GM10266 (cell line): Measurements from ENCODE around the gene SIGLEC9.
A peak's percentile ranks its signal among the peaks of the same experiment; 100 is the strongest.
"Not testable (repeated sequence)": the region's sequence is repeated elsewhere in the genome, so short reads cannot be mapped to it uniquely, and the experiment has no call there.

Experiments used
- DNase-seq: peaks from one replicate; pipeline ENCODE4 v3.0.0; 2012; ENCODE audit errors: extremely low spot score
- CTCF ChIP-seq: IDR thresholded peaks from 2 replicates; pipeline ENCODE4 v1.5.1; 2012; ENCODE audit warnings: mild to moderate bottlenecking, low read depth; ENCODE audit not compliant: control insufficient read depth, insufficient read depth; ENCODE audit errors: missing control alignments

The SIGLEC9 gene

GRCh38 chr19:51168564-51169282, 44.0 kb downstream of the SIGLEC9 start:
- TF ChIP-seq CTCF, result no peak
- DNase-seq, result no peak

- not testable (repeated sequence) for DNase-seq
- peak; percentile 90 for TF ChIP-seq CTCF
Observed at GRCh38 chr19:51169283-51169918, 44.7 kb downstream of the SIGLEC9 start.

GRCh38 chr19:51172223-51172622, 47.5 kb downstream of the SIGLEC9 start:
- TF ChIP-seq CTCF, result no peak
- DNase-seq, result no peak

GRCh38 chr19:51173681-51174080, 49.0 kb downstream of the SIGLEC9 start:
- TF ChIP-seq CTCF, result no peak

GRCh38 chr19:51179256-51179655, 54.5 kb downstream of the SIGLEC9 start:
- no peak for DNase-seq
- TF ChIP-seq CTCF, result no peak

More at GRCh38 chr19:51173681-51174080, 49.0 kb downstream of the SIGLEC9 start:
- no peak for DNase-seq
